ENCODE results near the gene C7orf57.
"Not testable (repeated sequence)": the region's sequence is repeated elsewhere in the genome, so short reads cannot be mapped to it uniquely, and the experiment has no call there.

The C7orf57 gene

GRCh38 chr7:48038815-48039506, 3.6 kb downstream of the C7orf57 start:
- DNase-seq = no peak

- DNase-seq = no peak
These were observed 5.8 kb downstream of the C7orf57 start for GRCh38 chr7:48040944-48041652.

- no peak for DNase-seq
These were observed 6.3 kb downstream of the C7orf57 start for GRCh38 chr7:48041653-48041970.

GRCh38 chr7:48042216-48042615, 6.9 kb downstream of the C7orf57 start:
- DNase-seq = no peak

- no peak for DNase-seq
These were observed 7.3 kb downstream of the C7orf57 start for GRCh38 chr7:48042636-48043035.

- no peak for DNase-seq
These were observed 9.9 kb downstream of the C7orf57 start for GRCh38 chr7:48045195-48045765.

- DNase-seq = no peak
These were observed 11.1 kb downstream of the C7orf57 start for GRCh38 chr7:48046458-48046857.

GRCh38 chr7:48048113-48048512, 12.8 kb downstream of the C7orf57 start:
- DNase-seq = no peak

- no peak for DNase-seq
These were observed 14.5 kb downstream of the C7orf57 start for GRCh38 chr7:48049850-48050249.

- no peak for DNase-seq
These were observed 17.4 kb downstream of the C7orf57 start for GRCh38 chr7:48052748-48053147.

GRCh38 chr7:48053736-48054135, 18.4 kb downstream of the C7orf57 start:
- DNase-seq = no peak

- no peak for DNase-seq
These were observed 23.6 kb downstream of the C7orf57 start for GRCh38 chr7:48058990-48059389.

- DNase-seq = no peak
These were observed 24.4 kb downstream of the C7orf57 start for GRCh38 chr7:48059706-48060105.

GRCh38 chr7:48063985-48064384, 28.6 kb downstream of the C7orf57 start:
- no peak for DNase-seq

GRCh38 chr7:48067475-48067874, 32.1 kb downstream of the C7orf57 start:
- DNase-seq = no peak

- DNase-seq = no peak
These were observed 38.9 kb downstream of the C7orf57 start for GRCh38 chr7:48074204-48074654.

- DNase-seq = no peak
These were observed 42.1 kb downstream of the C7orf57 start for GRCh38 chr7:48077423-48077822.

GRCh38 chr7:48078470-48078869, 43.1 kb downstream of the C7orf57 start:
- DNase-seq = no peak

- not testable (repeated sequence) for DNase-seq
These were observed 47.0 kb downstream of the C7orf57 start for GRCh38 chr7:48082378-48082777.

- DNase-seq = no peak
These were observed 47.9 kb downstream of the C7orf57 start for GRCh38 chr7:48083114-48083830.

GRCh38 chr7:48084727-48085432, 49.5 kb downstream of the C7orf57 start:
- DNase-seq = no peak

GRCh38 chr7:48085433-48085791, 50.1 kb downstream of the C7orf57 start:
- DNase-seq = no peak

- no peak for DNase-seq
These were observed 50.6 kb downstream of the C7orf57 start for GRCh38 chr7:48085942-48086341.

Measured in NCI-H82 (cell line).